ENCODE results near the gene KIF6.

The KIF6 gene

GRCh38 chr6:39417440-39417839 lies 307.8 kb downstream of the KIF6 start:
- DNase-seq (ENCODE audit: low read depth) = no peak

- no peak for DNase-seq (ENCODE audit: low read depth)
Observed at GRCh38 chr6:39416728-39417127, 308.5 kb downstream of the KIF6 start.

GRCh38 chr6:39416026-39416425 lies 309.2 kb downstream of the KIF6 start:
- no peak for DNase-seq (ENCODE audit: low read depth)

GRCh38 chr6:39415482-39415881 lies 309.7 kb downstream of the KIF6 start:
- no peak for DNase-seq (ENCODE audit: low read depth)

- DNase-seq (ENCODE audit: low read depth) = no peak
Observed at GRCh38 chr6:39411465-39411864, 313.7 kb downstream of the KIF6 start.

GRCh38 chr6:39411001-39411400 lies 314.2 kb downstream of the KIF6 start:
- DNase-seq (ENCODE audit: low read depth) = no peak

GRCh38 chr6:39409889-39410288 lies 315.3 kb downstream of the KIF6 start:
- no peak for DNase-seq (ENCODE audit: low read depth)

GRCh38 chr6:39407446-39407993 lies 317.7 kb downstream of the KIF6 start:
- DNase-seq (ENCODE audit: low read depth) = no peak

- DNase-seq (ENCODE audit: low read depth) = no peak
Observed at GRCh38 chr6:39404312-39404711, 320.9 kb downstream of the KIF6 start.

- no peak for DNase-seq (ENCODE audit: low read depth)
Observed at GRCh38 chr6:39403304-39403703, 321.9 kb downstream of the KIF6 start.

GRCh38 chr6:39402239-39402751 lies 322.9 kb downstream of the KIF6 start:
- no peak for DNase-seq (ENCODE audit: low read depth)

GRCh38 chr6:39401376-39401775 lies 323.8 kb downstream of the KIF6 start:
- no peak for DNase-seq (ENCODE audit: low read depth)

GRCh38 chr6:39400026-39400425 lies 325.2 kb downstream of the KIF6 start:
- no peak for DNase-seq (ENCODE audit: low read depth)

- no peak for DNase-seq (ENCODE audit: low read depth)
Observed at GRCh38 chr6:39396854-39397253, 328.4 kb downstream of the KIF6 start.

- DNase-seq (ENCODE audit: low read depth) = no peak
Observed at GRCh38 chr6:39393075-39393474, 332.1 kb downstream of the KIF6 start.

- DNase-seq (ENCODE audit: low read depth) = no peak
Observed at GRCh38 chr6:39391182-39391581, 334.0 kb downstream of the KIF6 start.

GRCh38 chr6:39389484-39389767 lies 335.8 kb downstream of the KIF6 start:
- no peak for DNase-seq (ENCODE audit: low read depth)

GRCh38 chr6:39388606-39389483 lies 336.4 kb downstream of the KIF6 start:
- no peak for DNase-seq (ENCODE audit: low read depth)

- DNase-seq (ENCODE audit: low read depth) = no peak
Observed at GRCh38 chr6:39387785-39388184, 337.4 kb downstream of the KIF6 start.

GRCh38 chr6:39386487-39386886 lies 338.7 kb downstream of the KIF6 start:
- DNase-seq (ENCODE audit: low read depth) = no peak

- no peak for DNase-seq (ENCODE audit: low read depth)
Observed at GRCh38 chr6:39381550-39382140, 343.6 kb downstream of the KIF6 start.

- no peak for DNase-seq (ENCODE audit: low read depth)
Observed at GRCh38 chr6:39380837-39381549, 344.2 kb downstream of the KIF6 start.

GRCh38 chr6:39378960-39379425 lies 346.2 kb downstream of the KIF6 start:
- DNase-seq (ENCODE audit: low read depth) = no peak
